GM18508 (cell line): ENCODE data around the gene PFDN2.
"Not testable (repeated sequence)": the region's sequence is repeated elsewhere in the genome, so short reads cannot be mapped to it uniquely, and the experiment has no call there.

Experiments used
- ATAC-seq: cut with Tn5 transposase; IDR thresholded peaks from one replicate; pipeline ENCODE4 v1.9.1; 2021; ENCODE audit warnings: moderate number of reproducible peaks; ENCODE audit not compliant: insufficient read depth, unreplicated experiment

PFDN2 gene

GRCh38 chr1:161140755-161141400, 23.0 kb upstream of the PFDN2 start:
- ATAC-seq, result no peak

DNA sequence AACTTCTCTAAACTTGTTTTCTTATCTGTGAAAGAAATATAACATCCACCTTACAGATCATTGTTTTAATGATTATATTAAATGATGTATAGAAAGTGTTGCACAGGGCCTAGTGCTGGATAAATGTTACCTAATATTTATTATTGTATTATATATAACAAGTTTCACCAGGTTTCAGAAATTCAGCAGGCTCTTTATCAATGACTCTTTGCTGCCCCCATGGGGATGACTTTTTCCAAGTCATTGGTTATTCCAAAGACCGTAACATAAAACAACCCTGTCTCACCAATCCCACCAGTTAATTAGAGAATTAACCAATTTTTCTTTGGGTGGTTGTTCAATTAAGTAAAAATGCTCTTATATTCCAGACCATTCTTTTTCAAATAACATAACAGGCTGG, 21.9 kb upstream of the PFDN2 start:
- ATAC-seq, result no peak

DNA sequence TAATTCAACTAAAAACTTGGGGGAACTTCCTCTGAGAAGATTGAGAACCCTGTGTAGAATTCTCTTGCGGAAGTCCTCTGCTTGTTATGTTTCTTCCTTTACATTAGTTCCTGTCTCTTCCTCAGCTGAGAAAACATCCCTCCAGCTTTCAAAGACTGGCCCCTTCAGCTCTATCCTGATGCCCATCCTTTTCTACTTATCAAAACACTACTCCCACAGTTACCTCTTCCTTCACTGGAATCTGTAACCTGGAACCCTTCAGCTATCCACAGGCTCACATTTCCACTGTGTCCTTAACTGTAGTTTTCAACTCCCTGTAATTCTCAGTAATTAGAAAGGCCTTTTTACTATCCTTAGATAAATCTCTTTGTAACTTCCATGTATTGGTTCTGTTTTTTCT, 20.6 kb upstream of the PFDN2 start:
- no peak for ATAC-seq

GRCh38 chr1:161137881-161138280, 20.0 kb upstream of the PFDN2 start:
- ATAC-seq, result no peak

- no peak for ATAC-seq
These were observed 15.4 kb upstream of the PFDN2 start for GRCh38 chr1:161133220-161133740.

- peak; percentile 91 for ATAC-seq
These were observed 14.8 kb upstream of the PFDN2 start, which contains the start of gene DEDD for GRCh38 chr1:161132410-161133219. Gene DEDD, minus strand, starts transcription at chr1:161132667. Its CDS starts 8,205 bp downstream, at chr1:161124462.

- no peak for ATAC-seq
These were observed 13.9 kb upstream of the PFDN2 start for GRCh38 chr1:161131523-161132409.

GRCh38 chr1:161130266-161130665, 12.4 kb upstream of the PFDN2 start:
- no peak for ATAC-seq

DNA sequence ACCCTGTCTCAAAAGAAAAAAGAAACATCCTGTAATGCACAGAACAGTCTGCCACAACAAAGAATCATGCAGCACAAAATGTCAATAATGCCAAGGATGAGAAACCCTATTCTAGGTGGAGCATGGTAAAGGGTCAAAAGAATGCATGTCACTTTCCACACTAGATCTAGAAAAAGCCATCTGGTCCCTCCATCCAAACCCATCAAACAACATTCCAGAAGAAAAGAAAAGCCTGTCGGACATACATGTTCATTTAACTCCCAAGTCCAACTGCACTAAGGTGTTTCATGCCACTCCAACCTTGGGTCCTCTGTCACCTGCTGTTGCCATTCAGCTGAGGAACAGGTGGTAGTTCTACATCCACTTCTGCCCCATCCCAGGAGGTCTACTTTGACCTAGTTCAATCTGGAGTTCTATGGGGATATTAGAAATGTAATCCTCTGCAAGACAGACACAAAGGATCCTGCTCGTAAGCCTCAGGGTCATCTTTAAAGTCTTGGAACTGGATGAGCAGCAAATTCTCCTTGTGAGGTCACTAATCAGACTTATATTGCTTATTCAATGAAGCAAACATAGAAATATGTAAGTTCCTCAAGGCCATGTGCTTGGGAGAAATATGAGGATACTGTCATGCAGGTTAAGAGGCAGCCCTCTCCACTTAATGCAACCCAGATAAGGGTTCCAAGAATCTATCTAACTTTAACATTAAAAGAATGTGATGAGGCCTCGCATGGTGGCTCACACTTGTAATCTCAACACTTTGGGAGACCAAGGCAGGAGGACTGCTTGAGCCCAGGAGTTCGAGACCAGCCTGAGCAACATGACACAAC, 11.0 kb upstream of the PFDN2 start:
- ATAC-seq, result no peak

- ATAC-seq, result no peak
These were observed 9.8 kb upstream of the PFDN2 start for GRCh38 chr1:161127649-161128048.

DNA sequence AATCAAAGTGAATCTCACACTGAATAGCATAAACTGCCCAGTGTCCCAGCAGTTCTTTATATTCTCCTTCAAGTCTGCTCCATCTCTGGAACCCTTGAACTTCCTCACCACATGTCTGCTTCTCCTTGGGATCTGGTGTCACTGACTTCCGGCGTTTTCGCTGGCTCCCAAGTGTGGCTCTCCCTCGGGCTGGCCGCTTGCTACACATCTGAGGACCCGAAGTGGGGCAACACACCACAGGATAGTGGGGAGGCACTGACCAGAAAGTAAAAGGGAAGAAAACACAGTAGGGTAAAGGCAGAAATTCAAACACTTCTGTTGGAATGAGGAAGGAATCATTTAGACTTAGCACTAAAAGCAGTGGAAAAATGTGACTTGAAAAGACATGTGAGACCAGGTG, 5.1 kb upstream of the PFDN2 start:
- ATAC-seq, result no peak

GRCh38 chr1:161121834-161122233, 4.0 kb upstream of the PFDN2 start:
- no peak for ATAC-seq

DNA sequence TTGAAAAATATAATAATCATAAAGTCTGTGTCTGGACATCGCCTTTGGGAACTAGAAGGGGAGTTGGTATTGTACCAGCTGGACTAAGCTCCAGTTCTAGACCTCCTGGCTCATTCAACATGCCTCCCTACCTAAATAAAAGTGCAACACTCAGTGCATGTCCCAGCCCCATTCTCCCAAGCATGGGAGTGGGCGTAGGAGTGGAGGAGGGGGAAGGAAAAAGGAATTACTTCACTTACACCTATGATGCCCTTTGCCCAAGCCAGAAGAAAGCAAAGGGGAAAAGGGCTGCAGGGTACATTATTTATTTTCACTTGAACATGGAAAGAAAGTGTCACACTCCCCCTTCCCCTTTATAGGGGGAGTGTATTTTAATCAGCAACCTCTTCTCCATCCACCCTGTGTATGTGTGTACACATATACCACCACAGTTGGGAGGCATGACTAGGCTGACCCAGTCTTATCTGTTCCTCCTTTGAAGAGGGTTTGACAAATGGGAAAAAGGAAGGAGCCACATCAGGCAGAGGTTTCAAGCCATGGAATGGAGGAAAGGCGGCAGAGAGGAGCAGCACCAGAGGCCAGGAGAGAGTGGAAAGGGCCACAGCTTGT, 3.3 kb upstream of the PFDN2 start:
- no peak for ATAC-seq

GRCh38 chr1:161119092-161119903, 1.5 kb upstream of the PFDN2 start:
- ATAC-seq, result no peak

DNA sequence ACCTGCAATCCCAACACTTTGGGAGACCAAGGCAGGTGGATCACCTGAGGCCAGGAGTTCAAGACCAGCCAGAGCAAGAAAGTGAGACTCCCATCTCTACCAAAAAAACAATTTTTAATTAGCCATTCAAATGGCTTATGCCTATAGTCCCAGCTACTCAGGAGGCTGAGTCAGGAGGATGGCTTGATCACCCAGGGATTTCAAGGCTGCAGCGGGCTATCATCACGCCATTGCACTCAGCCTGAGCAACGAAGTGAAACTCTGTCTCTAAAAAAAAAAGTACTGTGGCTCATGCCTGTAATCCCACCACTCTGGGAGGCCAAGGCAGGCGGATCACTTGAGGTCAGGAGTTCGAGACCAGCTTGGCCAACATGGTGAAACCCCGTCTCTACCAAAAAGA, 1.9 kb downstream of the PFDN2 start:
- not testable (repeated sequence) for ATAC-seq

DNA sequence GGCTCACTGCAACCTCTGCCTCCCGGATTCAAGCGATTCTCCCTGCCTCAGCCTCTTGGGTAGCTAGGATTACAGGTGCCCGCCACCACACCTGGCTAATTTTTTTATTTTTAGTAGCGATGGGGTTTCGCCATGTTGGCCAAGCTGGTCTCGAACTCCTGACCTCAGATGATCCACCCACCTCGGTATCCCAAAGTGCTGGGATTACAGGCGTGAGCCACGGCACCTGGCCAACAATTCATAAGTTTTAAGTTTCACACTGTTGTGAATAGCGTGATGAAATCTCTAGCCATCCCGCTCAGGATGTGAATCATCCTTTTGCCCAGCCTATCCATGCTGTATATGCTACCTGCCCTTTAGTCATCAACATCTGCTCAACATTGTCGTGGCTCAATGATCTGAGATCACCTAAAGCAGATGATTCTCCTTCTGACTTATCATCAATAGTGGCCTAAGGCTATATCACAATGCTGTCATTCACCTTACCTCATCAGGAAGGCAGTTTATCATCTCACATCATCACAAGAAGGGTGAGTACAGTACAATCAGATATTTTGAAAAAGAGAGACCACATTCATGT, 2.6 kb downstream of the PFDN2 start:
- ATAC-seq, result no peak

GRCh38 chr1:161114556-161114955, 3.3 kb downstream of the PFDN2 start:
- no peak for ATAC-seq

GRCh38 chr1:161113915-161114314, 3.9 kb downstream of the PFDN2 start:
- ATAC-seq, result no peak
